Karpas-422 (cell line): ENCODE results near the gene MLXIP. TPM values are rescaled to one million over a fixed set of nuclear protein-coding genes. Genes with fewer than 3 reads are reported as not detected.
"Not testable (repeated sequence)": the region's sequence is repeated elsewhere in the genome, so short reads cannot be mapped to it uniquely, and the experiment has no call there.

Experiments
- DNase-seq: peaks from one replicate; pipeline ENCODE4 v3.0.0-alpha.2; 2015
- H2AFZ ChIP-seq: fragments of 200-600 bp; sonication (generic); 2 replicates; pipeline ENCODE4 v1.6.1; 2014; ENCODE audit warnings: antibody characterized with exemption, low read length, mixed read lengths
- H3K27ac ChIP-seq: fragments of 200-600 bp; sonication (generic); 2 replicates; pipeline ENCODE4 v1.5.1; 2014; ENCODE audit warnings: mild to moderate bottlenecking, low read length, moderate library complexity
- H3K27me3 ChIP-seq: fragments of 200-600 bp; sonication (generic); 2 replicates; pipeline ENCODE4 v1.6.1; 2014; ENCODE audit warnings: low read length, mixed read lengths
- H3K36me3 ChIP-seq: fragments of 200-600 bp; sonication (generic); 2 replicates; pipeline ENCODE4 v1.6.1; 2014; ENCODE audit warnings: low read length, mixed read lengths; ENCODE audit not compliant: insufficient read depth
- H3K4me1 ChIP-seq: fragments of 200-600 bp; sonication (generic); 2 replicates; pipeline ENCODE4 v1.6.1; 2014; ENCODE audit warnings: mild to moderate bottlenecking, low read length, mixed read lengths
- H3K4me2 ChIP-seq: fragments of 200-600 bp; sonication (generic); 2 replicates; pipeline ENCODE4 v1.6.1; 2014; ENCODE audit warnings: low read length, low read depth, mild to moderate bottlenecking; ENCODE audit not compliant: poor library complexity, severe bottlenecking
- H3K4me3 ChIP-seq: fragments of 200-600 bp; sonication (generic); 2 replicates; pipeline ENCODE4 v1.5.1; 2014; ENCODE audit warnings: mild to moderate bottlenecking, antibody characterized with exemption, low read length, mixed read lengths
- H3K79me2 ChIP-seq: fragments of 200-600 bp; sonication (generic); 2 replicates; pipeline ENCODE4 v1.6.1; 2014; ENCODE audit warnings: mild to moderate bottlenecking, low read length, mixed read lengths
- H3K9ac ChIP-seq: fragments of 200-600 bp; sonication (generic); 2 replicates; pipeline ENCODE4 v1.6.0; 2014; ENCODE audit warnings: low read length
- H3K9me2 ChIP-seq: fragments of 200-600 bp; sonication (generic), shearing (Covaris generic); replicated peaks from 2 replicates; pipeline ENCODE4 v1.6.0; 2014; ENCODE audit warnings: mild to moderate bottlenecking, low read length, moderate library complexity; ENCODE audit not compliant: insufficient read depth
- H3K9me3 ChIP-seq: fragments of 300-700, 200-600 bp; sonication (generic); 2 replicates; pipeline ENCODE4 v1.6.1; 2014; ENCODE audit warnings: low read length, mixed read lengths
- H4K20me1 ChIP-seq: fragments of 200-600 bp; sonication (generic); 2 replicates; pipeline ENCODE4 v1.6.1; 2014; ENCODE audit warnings: mild to moderate bottlenecking, antibody characterized with exemption, low read length, low read depth; ENCODE audit not compliant: insufficient read depth
- total RNA-seq: library from RNA; depleted of rRNA; stranded (reverse); fragments of >200 nt; shearing (Covaris generic); gene quantifications from 2 replicates; pipeline ENCODE4 v1.2.3, GENCODE V29; 2014; ENCODE audit warnings: low replicate concordance

Gene MLXIP
- total RNA-seq, 1 experiment from 2014 or later = 14.8 TPM

- Histone ChIP-seq H3K27ac (peak overlapping the region; percentile 58), H4K20me1 (peaks cover under 1% of the 10 kb centered on the region; the same call in 1 of the 2 replicates), H3K9ac (peak overlapping the region; percentile 34), H3K4me1 (peaks cover 31% of the 10 kb centered on the region), H3K9me2 (no peaks in the 10 kb centered on the region), H3K27me3 (no peaks in the 10 kb centered on the region), H3K79me2 (peaks cover 92% of the 10 kb centered on the region), H3K4me3 (peak overlapping the region; percentile 2; the same call in 1 of the 2 replicates), H3K4me2 (peak overlapping the region; percentile 45), H3K9me3 (no peaks in the 10 kb centered on the region), H3K36me3 (peaks cover 7% of the 10 kb centered on the region; the same call in 1 of the 2 replicates), H2AFZ (no peak overlapping the region)
- peak; percentile 55 for DNase-seq
These were observed 21.3 kb downstream of the MLXIP start for GRCh38 chr12:122099856-122100255.

- peaks cover 92% of the 10 kb centered on the region for H3K79me2 ChIP-seq
- H4K20me1 ChIP-seq = no peaks in the 10 kb centered on the region
- H3K4me1 ChIP-seq = peaks cover 33% of the 10 kb centered on the region
- H3K9me3 ChIP-seq = no peaks in the 10 kb centered on the region
- DNase-seq = peak; percentile 40
- no peaks in the 10 kb centered on the region for H3K27me3 ChIP-seq
- H3K36me3 ChIP-seq = peaks cover 7% of the 10 kb centered on the region; the same call in 1 of the 2 replicates
- H3K9ac ChIP-seq = no peak overlapping the region
- H2AFZ ChIP-seq = no peak overlapping the region
- H3K27ac ChIP-seq = peak overlapping the region; percentile 58
- H3K9me2 ChIP-seq = no peaks in the 10 kb centered on the region
- peak overlapping the region; percentile 45 for H3K4me2 ChIP-seq
- no peak overlapping the region for H3K4me3 ChIP-seq
These were observed 22.0 kb downstream of the MLXIP start for GRCh38 chr12:122100568-122100967.

- H3K4me3 ChIP-seq = no peak overlapping the region
These were observed 23.8 kb downstream of the MLXIP start for GRCh38 chr12:122102331-122102730.

GRCh38 chr12:122104844-122105243, 26.3 kb downstream of the MLXIP start:
- no peak overlapping the region for H3K9ac ChIP-seq
- H3K9me2 ChIP-seq = no peaks in the 10 kb centered on the region
- no peak overlapping the region for H3K4me3 ChIP-seq
- no peak for DNase-seq
- H3K79me2 ChIP-seq = peaks cover 93% of the 10 kb centered on the region
- no peaks in the 10 kb centered on the region for H4K20me1 ChIP-seq
- peaks cover 7% of the 10 kb centered on the region; the same call in 1 of the 2 replicates for H3K36me3 ChIP-seq
- no peaks in the 10 kb centered on the region for H3K27me3 ChIP-seq
- H3K27ac ChIP-seq = no peak overlapping the region
- H3K4me1 ChIP-seq = peaks cover 16% of the 10 kb centered on the region
- H3K4me2 ChIP-seq = no peak overlapping the region
- H2AFZ ChIP-seq = no peak overlapping the region
- no peaks in the 10 kb centered on the region for H3K9me3 ChIP-seq

More at GRCh38 chr12:122102331-122102730, 23.8 kb downstream of the MLXIP start:
- no peak overlapping the region for H3K4me2 ChIP-seq
- H3K4me1 ChIP-seq = peaks cover 33% of the 10 kb centered on the region
- no peaks in the 10 kb centered on the region for H3K9me3 ChIP-seq
- no peaks in the 10 kb centered on the region for H3K9me2 ChIP-seq
- H3K27me3 ChIP-seq = no peaks in the 10 kb centered on the region
- no peak overlapping the region for H2AFZ ChIP-seq
- H3K79me2 ChIP-seq = peaks cover 93% of the 10 kb centered on the region
- no peak overlapping the region for H3K9ac ChIP-seq
- H3K27ac ChIP-seq = no peak overlapping the region
- H4K20me1 ChIP-seq = no peaks in the 10 kb centered on the region
- peaks cover 7% of the 10 kb centered on the region; the same call in 1 of the 2 replicates for H3K36me3 ChIP-seq
- DNase-seq = peak; percentile 33

- DNase-seq, H3K9ac ChIP-seq, H3K4me2 ChIP-seq, H4K20me1 ChIP-seq, H3K27me3 ChIP-seq, H3K36me3 ChIP-seq, H2AFZ ChIP-seq, H3K4me3 ChIP-seq, H3K9me2 ChIP-seq, H3K9me3 ChIP-seq, H3K27ac ChIP-seq, H3K4me1 ChIP-seq: not testable (repeated sequence)
- H3K79me2 ChIP-seq = peaks cover 93% of the 10 kb centered on the region
These were observed 26.9 kb downstream of the MLXIP start for GRCh38 chr12:122105496-122105895.

- H3K9me2 ChIP-seq = no peaks in the 10 kb centered on the region
- peaks cover 93% of the 10 kb centered on the region for H3K79me2 ChIP-seq
- peaks cover 3% of the 10 kb centered on the region; the same call in 1 of the 2 replicates for H3K36me3 ChIP-seq
- no peaks in the 10 kb centered on the region for H4K20me1 ChIP-seq
- DNase-seq = no peak
- no peaks in the 10 kb centered on the region for H3K27me3 ChIP-seq
- H3K9me3 ChIP-seq = no peaks in the 10 kb centered on the region
- H3K9ac ChIP-seq = no peak overlapping the region
- peaks cover 7% of the 10 kb centered on the region for H3K4me1 ChIP-seq
- H3K4me3 ChIP-seq = no peak overlapping the region
- H3K4me2 ChIP-seq = no peak overlapping the region
- no peak overlapping the region for H3K27ac ChIP-seq
- H2AFZ ChIP-seq = no peak overlapping the region
These were observed 28.3 kb downstream of the MLXIP start for GRCh38 chr12:122106843-122107242.

GRCh38 chr12:122107261-122107660, 28.7 kb downstream of the MLXIP start:
- peaks cover 7% of the 10 kb centered on the region for H3K4me1 ChIP-seq
- no peaks in the 10 kb centered on the region for H4K20me1 ChIP-seq
- no peak overlapping the region for H3K4me2 ChIP-seq

GRCh38 chr12:122111089-122111641, 32.6 kb downstream of the MLXIP start:
- Histone ChIP-seq H3K36me3 (no peaks in the 10 kb centered on the region), H3K4me3 (no peak overlapping the region), H3K27me3 (no peaks in the 10 kb centered on the region), H2AFZ (no peak overlapping the region), H3K27ac (0 out of 2 replicates have a peak overlapping the region, but pooled peaks have one; percentile 18), H3K9ac (no peak overlapping the region), H3K4me1 (peaks cover 10% of the 10 kb centered on the region), H3K9me3 (no peaks in the 10 kb centered on the region), H3K9me2 (no peaks in the 10 kb centered on the region), H3K79me2 (peaks cover 75% of the 10 kb centered on the region), H4K20me1 (no peaks in the 10 kb centered on the region), H3K4me2 (no peak overlapping the region)
- no peak for DNase-seq

More at GRCh38 chr12:122107261-122107660, 28.7 kb downstream of the MLXIP start:
- no peaks in the 10 kb centered on the region for H3K9me3 ChIP-seq
- H3K27ac ChIP-seq = no peak overlapping the region
- DNase-seq = no peak
- H3K9me2 ChIP-seq = no peaks in the 10 kb centered on the region
- H3K27me3 ChIP-seq = no peaks in the 10 kb centered on the region
- peaks cover 93% of the 10 kb centered on the region for H3K79me2 ChIP-seq
- no peak overlapping the region for H3K9ac ChIP-seq
- peaks cover 3% of the 10 kb centered on the region; the same call in 1 of the 2 replicates for H3K36me3 ChIP-seq
- no peak overlapping the region for H2AFZ ChIP-seq
- no peak overlapping the region for H3K4me3 ChIP-seq
